ENCODE results near the gene HOXA11. TPM values are rescaled to one million over a fixed set of nuclear protein-coding genes. Genes with fewer than 3 reads are reported as not detected.

Gene HOXA11
- total RNA-seq, 1 experiment from 2014 or later = not detected

GRCh38 chr7:27172315-27172774, 12.7 kb downstream of the HOXA11 start:
- peaks cover 85% of the 10 kb centered on the region for H3K27me3 ChIP-seq (replicated peaks; ENCODE audit: insufficient read depth, low read depth, low read length, poor library complexity)

GRCh38 chr7:27171637-27172314, 13.3 kb downstream of the HOXA11 start:
- ChIA-PET POLR2A (ENCODE audit: low non-redundant PET) (no interaction called here), CTCF (no interaction called here)
- Histone ChIP-seq H3K9me3 (ENCODE audit: low read depth, low read length, poor library complexity, severe bottlenecking) (no peaks in the 10 kb centered on the region), H3K4me1 (ENCODE audit: insufficient read depth, low read length, poor library complexity, severe bottlenecking) (peaks cover 7% of the 10 kb centered on the region), H3K27ac (ENCODE audit: low read depth, low read length, poor library complexity, severe bottlenecking) (no peak overlapping the region), H3K4me3 (ENCODE audit: low read depth, low read length, poor library complexity, severe bottlenecking) (no peak overlapping the region), H3K27me3 (replicated peaks; ENCODE audit: insufficient read depth, low read depth, low read length, poor library complexity) (peaks cover 85% of the 10 kb centered on the region), H3K36me3 (ENCODE audit: insufficient read depth, low read length, poor library complexity, severe bottlenecking) (no peaks in the 10 kb centered on the region)
- no TSS peak for BruUV-seq (replicated peaks)
- DNase-seq (ENCODE audit: low spot score) = no peak
- intact Hi-C loops (cut with micrococcal nuclease; ENCODE audit: unreplicated experiment) = no loop called here
- TF ChIP-seq CTCF (conservative IDR thresholded peaks at IDR 0.05; ENCODE audit: low read depth, low read length) = no peak
- TF ChIP-seq EZH2 (IDR thresholded peaks at IDR 0.05; ENCODE audit: borderline replicate concordance, low read depth, low read length, poor library complexity, severe bottlenecking) = no peak

More at GRCh38 chr7:27172315-27172774, 12.7 kb downstream of the HOXA11 start:
- no peak for DNase-seq (ENCODE audit: low spot score)
- intact Hi-C loops (cut with micrococcal nuclease; ENCODE audit: unreplicated experiment) = no loop called here
- Histone ChIP-seq H3K27ac (ENCODE audit: low read depth, low read length, poor library complexity, severe bottlenecking) (no peak overlapping the region), H3K4me1 (ENCODE audit: insufficient read depth, low read length, poor library complexity, severe bottlenecking) (peaks cover 7% of the 10 kb centered on the region), H3K4me3 (ENCODE audit: low read depth, low read length, poor library complexity, severe bottlenecking) (no peak overlapping the region), H3K9me3 (ENCODE audit: low read depth, low read length, poor library complexity, severe bottlenecking) (no peaks in the 10 kb centered on the region), H3K36me3 (ENCODE audit: insufficient read depth, low read length, poor library complexity, severe bottlenecking) (no peaks in the 10 kb centered on the region)
- no TSS peak for BruUV-seq (replicated peaks)
- ChIA-PET POLR2A (ENCODE audit: low non-redundant PET) (no interaction called here), CTCF (no interaction called here)
- TF ChIP-seq EZH2 (IDR thresholded peaks at IDR 0.05; ENCODE audit: borderline replicate concordance, low read depth, low read length, poor library complexity, severe bottlenecking) = no peak
- TF ChIP-seq CTCF (conservative IDR thresholded peaks at IDR 0.05; ENCODE audit: low read depth, low read length) = no peak

GRCh38 chr7:27171325-27171636, 13.8 kb downstream of the HOXA11 start:
- DNase-seq (ENCODE audit: low spot score) = no peak
- Histone ChIP-seq H3K27me3 (replicated peaks; ENCODE audit: insufficient read depth, low read depth, low read length, poor library complexity) (peaks cover 85% of the 10 kb centered on the region), H3K9me3 (ENCODE audit: low read depth, low read length, poor library complexity, severe bottlenecking) (no peaks in the 10 kb centered on the region), H3K4me1 (ENCODE audit: insufficient read depth, low read length, poor library complexity, severe bottlenecking) (peaks cover 7% of the 10 kb centered on the region), H3K36me3 (ENCODE audit: insufficient read depth, low read length, poor library complexity, severe bottlenecking) (no peaks in the 10 kb centered on the region), H3K4me3 (ENCODE audit: low read depth, low read length, poor library complexity, severe bottlenecking) (no peak overlapping the region), H3K27ac (ENCODE audit: low read depth, low read length, poor library complexity, severe bottlenecking) (no peak overlapping the region)
- intact Hi-C loops (cut with micrococcal nuclease; ENCODE audit: unreplicated experiment) = no loop called here
- ChIA-PET POLR2A (ENCODE audit: low non-redundant PET) (no interaction called here), CTCF (no interaction called here)
- TF ChIP-seq EZH2 (IDR thresholded peaks at IDR 0.05; ENCODE audit: borderline replicate concordance, low read depth, low read length, poor library complexity, severe bottlenecking) (no peak), CTCF (conservative IDR thresholded peaks at IDR 0.05; ENCODE audit: low read depth, low read length) (no peak)
- no TSS peak for BruUV-seq (replicated peaks)

All from A673 (cell line).